K562 (cell line): ENCODE data around the gene PRAMEF1.

Experiments
- BCLAF1 ChIP-seq, 2 experiments: fragments of 450-650 bp in 1 of 2; IDR thresholded peaks; 2 replicates each; pipeline ENCODE4 v1.6.1; 2011 to 2017; ENCODE audit warnings: low read depth in 2 of 2, antibody characterized with exemption in 1 of 2, borderline replicate concordance in 1 of 2, low read length in 1 of 2, mild to moderate bottlenecking in 1 of 2, mixed read lengths in 1 of 2; ENCODE audit not compliant: control insufficient read depth in 1 of 2
- E2F1 ChIP-seq: sonication (generic); formaldehyde crosslinking; IDR thresholded peaks from 2 replicates; pipeline ENCODE4 v1.8.1; 2023; ENCODE audit warnings: mild to moderate bottlenecking, missing genetic modification reagents, moderate library complexity
- MAFF ChIP-seq: IDR thresholded peaks from 2 replicates; pipeline ENCODE4 v1.6.1; 2012; ENCODE audit warnings: low read length, improper control_type of control experiment
- PHF20 ChIP-seq: fragments of 450-650 bp; IDR thresholded peaks from 2 replicates; pipeline ENCODE4 v1.6.1; 2018; ENCODE audit not compliant: partially characterized antibody
- SMARCA4 ChIP-seq: fragments of 450-650 bp; IDR thresholded peaks from 2 replicates; pipeline ENCODE4 v1.6.1; 2016
- SNAPC5 ChIP-seq: fragments of 250-450 bp; sonication (Bioruptor Pico); IDR thresholded peaks from 2 replicates; pipeline ENCODE4 v1.8.0; 2021; ENCODE audit warnings: moderate library complexity, mild to moderate bottlenecking, inconsistent platforms
- STAT5B ChIP-seq: fragments of 250-450 bp; sonication (Bioruptor Pico); IDR thresholded peaks from 2 replicates; pipeline ENCODE4 v1.8.0; 2021; ENCODE audit warnings: mild to moderate bottlenecking, inconsistent platforms
- ZNF766 ChIP-seq: fragments of 200-800 bp; sonication (Bioruptor generic); conservative IDR thresholded peaks from 2 replicates; pipeline ENCODE4 v1.6.1; 2016; ENCODE audit warnings: missing genetic modification characterization, missing compliant biosample characterization

DNA sequence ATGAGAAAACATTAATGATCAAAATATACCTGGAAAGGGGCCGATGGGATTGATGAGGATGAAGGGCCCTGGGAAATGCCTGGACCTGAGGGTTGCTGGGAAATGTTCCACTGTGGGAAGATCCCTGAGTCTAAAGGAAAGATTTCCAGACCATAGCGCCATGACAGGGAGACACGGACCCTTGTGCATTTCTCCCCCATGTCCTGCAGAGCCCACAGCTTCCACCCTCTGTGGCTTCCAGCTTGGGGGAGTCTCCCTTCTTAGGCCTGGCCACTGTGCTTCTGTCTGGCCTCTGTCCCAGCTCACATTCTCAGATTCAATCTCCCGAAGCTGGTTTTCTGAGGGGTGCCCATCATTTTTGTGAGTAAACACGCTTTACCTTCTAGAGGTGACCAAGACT is 18.7 kb upstream of the PRAMEF1 start:
- TF ChIP-seq ZNF766 (CRISPR knock-in tag), result no peak
- TF ChIP-seq STAT5B (CRISPR knock-in tag), result no peak
- TF ChIP-seq PHF20, result no peak
- no peak for TF ChIP-seq MAFF
- TF ChIP-seq SNAPC5 (CRISPR knock-in tag), result no peak
- no peak for TF ChIP-seq E2F1 (CRISPR knock-in tag)
- no peak for TF ChIP-seq SMARCA4
- TF ChIP-seq BCLAF1 (IDR thresholded peaks at IDR 0.05; ENCODE audit: borderline replicate concordance in 1 of 2, control insufficient read depth in 1 of 2, low read depth in 2 of 2, low read length in 1 of 2), result no peak
